HepG2 (cell line): Measurements from ENCODE around the gene OVCA2. TPM values are rescaled to one million over a fixed set of nuclear protein-coding genes. Genes with fewer than 3 reads are reported as not detected.

Source experiments
- CSRNP2 ChIP-seq: sonication (generic); formaldehyde crosslinking; conservative IDR thresholded peaks from 2 replicates; pipeline ENCODE4 v1.8.0; 2022; ENCODE audit warnings: low read depth, missing genetic modification reagents
- DRAP1 ChIP-seq: IDR thresholded peaks from 2 replicates; pipeline ENCODE4 v1.6.1; 2016; ENCODE audit warnings: missing genetic modification reagents, missing compliant biosample characterization
- GMEB1 ChIP-seq: sonication (generic); formaldehyde crosslinking; IDR thresholded peaks from 2 replicates; pipeline ENCODE4 v1.5.1; 2020; ENCODE audit warnings: missing genetic modification reagents, mild to moderate bottlenecking, borderline replicate concordance
- HNF1B ChIP-seq: sonication (generic); formaldehyde crosslinking; IDR thresholded peaks from 2 replicates; pipeline ENCODE4 v1.5.1; 2020; ENCODE audit warnings: mild to moderate bottlenecking, moderate library complexity, missing genetic modification reagents
- IKZF1 ChIP-seq: fragments of 450-650 bp; IDR thresholded peaks from 2 replicates; pipeline ENCODE4 v1.7.1; 2016
- IKZF4 ChIP-seq: sonication (generic); formaldehyde crosslinking; IDR thresholded peaks from 2 replicates; pipeline ENCODE4 v1.5.1; 2020; ENCODE audit warnings: borderline replicate concordance, mild to moderate bottlenecking, low read depth, missing genetic modification reagents; ENCODE audit errors: not compliant biosample characterization
- KLF15 ChIP-seq: sonication (generic); formaldehyde crosslinking; IDR thresholded peaks from 2 replicates; pipeline ENCODE4 v1.8.1; 2023; ENCODE audit warnings: borderline replicate concordance, mild to moderate bottlenecking, inconsistent platforms, missing genetic modification reagents, mixed read lengths
- MIER2 ChIP-seq: IDR thresholded peaks from 2 replicates; pipeline ENCODE4 v1.6.1; 2016; ENCODE audit warnings: missing biosample characterization, missing genetic modification reagents
- PHF5A ChIP-seq: IDR thresholded peaks from one replicate; pipeline ENCODE4 v1.6.1; 2018; ENCODE audit warnings: low read depth, missing genetic modification reagents; ENCODE audit not compliant: unreplicated experiment
- SIN3A ChIP-seq: IDR thresholded peaks from 2 replicates; pipeline ENCODE4 v1.6.1; 2011; ENCODE audit warnings: low read depth, mild to moderate bottlenecking, control low read depth, low read length, borderline replicate concordance
- SMAD3 ChIP-seq: sonication (generic); formaldehyde crosslinking; IDR thresholded peaks from 2 replicates; pipeline ENCODE4 v1.4.0; 2020; ENCODE audit warnings: missing genetic modification reagents
- SMARCC2 ChIP-seq: fragments of 450-650 bp; IDR thresholded peaks from 2 replicates; pipeline ENCODE4 v1.6.1; 2017; ENCODE audit warnings: antibody characterized with exemption, mild to moderate bottlenecking
- TMF1 ChIP-seq: sonication (generic); formaldehyde crosslinking; IDR thresholded peaks from 2 replicates; pipeline ENCODE4 v1.8.1; 2022; ENCODE audit warnings: low read depth, missing genetic modification reagents
- U2AF1 ChIP-seq: fragments of 200-400 bp; formaldehyde crosslinking; optimal IDR thresholded peaks from 2 replicates; pipeline ENCODE3; 2017; ENCODE audit warnings: mild to moderate bottlenecking, low read depth, low read length
- U2AF2 ChIP-seq: fragments of 200-400 bp; formaldehyde crosslinking; IDR thresholded peaks from 2 replicates; pipeline ENCODE4 v1.6.1; 2017; ENCODE audit warnings: low read depth, mild to moderate bottlenecking, low read length
- ZBTB4 ChIP-seq: sonication (generic); formaldehyde crosslinking; IDR thresholded peaks from 2 replicates; pipeline ENCODE4 v1.4.0; 2020; ENCODE audit warnings: missing genetic modification reagents, mild to moderate bottlenecking, borderline replicate concordance
- ZNF790 ChIP-seq: sonication (generic); formaldehyde crosslinking; IDR thresholded peaks from 2 replicates; pipeline ENCODE4 v1.8.0; 2022; ENCODE audit warnings: missing genetic modification reagents, mild to moderate bottlenecking, borderline replicate concordance
- polyA plus RNA-seq, 8 experiments: library from polyadenylated mRNA; depleted of rRNA in 3 of 8; stranded (reverse) in 7 of 8; unstranded in 1 of 8; fragments of >200 nt; fragmentation: Illumina TruSeq in 4 of 8; extraction: Trizol in 4 of 8; gene quantifications; 2 replicates each; pipeline versions ENCODE4 v1.2.1 to v1.2.3, GENCODE V29; 2011 to 2016; ENCODE audit warnings: low read depth in 4 of 8, missing spikeins in 1 of 8, mixed read lengths in 1 of 8; ENCODE audit not compliant: insufficient read depth in 1 of 8
- total RNA-seq, 5 experiments: library from RNA; depleted of rRNA; stranded (reverse); fragments of >200 nt; fragmentation: Illumina TruSeq; extraction: Trizol; gene quantifications; 2 replicates each; pipeline ENCODE4 v1.2.3, GENCODE V29; 2016; ENCODE audit warnings: low read depth in 1 of 5

Gene OVCA2
- total and polyA plus RNA-seq, 2 of the 13 experiments (the other 11 are each of a cell fraction or from before 2014, with no cell fraction given), result 23.7 to 28.2 TPM

- no peak for TF ChIP-seq SMAD3 (CRISPR knock-in tag)
- peak; percentile 79; the same call in 1 of the 2 replicates for TF ChIP-seq SIN3A
- no peak for TF ChIP-seq IKZF1
- TF ChIP-seq TMF1 (CRISPR knock-in tag), result no peak
- TF ChIP-seq HNF1B, result no peak
- TF ChIP-seq U2AF1, result no peak
- TF ChIP-seq U2AF2, result no peak
- 0 out of 2 replicates have a peak, but pooled peaks have one; percentile 46 for TF ChIP-seq GMEB1
- peak; percentile 27; the same call in 1 of the 2 replicates for TF ChIP-seq ZNF790
- TF ChIP-seq IKZF4, result peak; percentile 73
- peak; percentile 78; the same call in 1 of the 2 replicates for TF ChIP-seq MIER2 (CRISPR knock-in tag)
- no peak for TF ChIP-seq DRAP1 (CRISPR knock-in tag)
- TF ChIP-seq KLF15 (CRISPR knock-in tag), result no peak
- no peak for TF ChIP-seq CSRNP2 (CRISPR knock-in tag)
- TF ChIP-seq SMARCC2, result no peak
- no peak for TF ChIP-seq PHF5A (CRISPR knock-in tag)
- no peak for TF ChIP-seq ZBTB4 (CRISPR knock-in tag)
These were observed 7.8 kb downstream of the OVCA2 start (continued) for GRCh38 chr17:2049333-2050299.
